Melanocyte of skin (primary cell): ENCODE results near the gene BRCC3. TPM values are rescaled to one million over a fixed set of nuclear protein-coding genes. Genes with fewer than 3 reads are reported as not detected.

Experiments
- total RNA-seq, 2 donors: library from RNA; depleted of rRNA; stranded (reverse); fragments of >200 nt; gene quantifications; 2 replicates each; pipeline ENCODE4 v1.2.3, GENCODE V29; 2012

The BRCC3 gene
- total RNA-seq: 10 to 100 TPM in 1 of 2 donors, 1 to 10 TPM in 1; 9.3 to 11.7 TPM

DNA sequence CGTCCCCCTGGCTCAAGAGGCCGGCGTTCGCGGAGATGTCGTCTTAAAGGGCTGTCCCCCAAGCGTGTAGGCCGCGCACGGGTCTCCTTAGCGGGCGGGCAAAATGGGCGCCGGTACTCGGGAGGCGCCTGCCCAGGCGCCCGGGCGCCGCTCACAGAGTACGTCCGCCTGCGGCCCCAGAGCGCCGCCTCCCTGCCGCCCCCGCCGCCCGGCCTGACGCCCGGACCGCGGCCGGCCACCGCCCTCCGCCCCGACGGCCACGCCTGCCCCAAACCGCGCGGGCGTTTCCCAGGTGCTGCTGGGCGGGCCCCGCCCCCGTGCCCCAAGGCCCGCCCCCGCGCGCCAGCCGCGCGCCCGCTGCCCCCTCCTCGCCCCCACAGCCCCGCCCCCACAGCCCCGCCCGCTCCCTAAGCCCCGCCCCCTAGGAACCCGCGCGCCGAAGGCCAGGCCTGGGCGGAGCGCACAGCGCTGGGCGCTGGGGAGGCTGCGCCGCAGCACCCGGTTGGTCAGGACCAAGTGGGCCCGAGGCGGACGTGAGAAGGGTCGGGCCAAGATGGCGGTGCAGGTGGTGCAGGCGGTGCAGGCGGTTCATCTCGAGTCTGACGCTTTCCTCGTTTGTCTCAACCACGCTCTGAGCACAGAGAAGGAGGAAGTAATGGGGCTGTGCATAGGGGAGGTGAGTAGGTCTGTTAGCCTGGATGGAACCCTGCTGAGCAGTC, at the start of gene BRCC3, which contains the start of the genes CMC4 and MTCP1:
Gene BRCC3 (plus strand): TSS at position 534 of the 719 bp plus-strand sequence. CDS start 20 bp downstream, at position 554.
Gene CMC4 (minus strand): TSS at position 162 of the 719 bp plus-strand sequence. CDS start 7,113 bp downstream, outside the sequence.
Gene MTCP1 (minus strand): TSS at position 162 of the 719 bp plus-strand sequence. CDS start 5,126 bp downstream, outside the sequence.

DNA sequence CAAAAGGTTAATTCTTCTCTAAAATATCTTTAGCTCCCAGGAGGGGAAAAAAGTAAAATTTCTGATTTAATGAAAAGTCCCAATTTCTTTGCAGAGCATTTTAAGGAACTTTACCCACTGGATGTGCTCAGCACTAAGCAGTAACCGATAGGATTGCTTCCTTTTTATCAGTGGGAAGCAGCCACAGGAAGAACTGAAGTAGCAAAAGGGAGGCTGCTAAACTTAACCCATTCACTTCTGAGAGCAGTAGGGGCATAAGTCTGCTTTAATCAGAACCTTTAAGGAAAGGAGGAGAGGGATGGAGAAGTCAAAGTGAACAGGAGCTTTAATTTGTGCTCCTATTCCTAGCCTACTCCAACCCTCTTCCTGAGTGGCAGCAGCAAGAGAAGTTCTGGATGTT, 48.7 kb upstream of the BRCC3 start, which contains the start of gene F8:
Gene F8 (minus strand): TSS at position 139 of the 400 bp plus-strand sequence. CDS start 171 bp downstream, outside the sequence.

DNA sequence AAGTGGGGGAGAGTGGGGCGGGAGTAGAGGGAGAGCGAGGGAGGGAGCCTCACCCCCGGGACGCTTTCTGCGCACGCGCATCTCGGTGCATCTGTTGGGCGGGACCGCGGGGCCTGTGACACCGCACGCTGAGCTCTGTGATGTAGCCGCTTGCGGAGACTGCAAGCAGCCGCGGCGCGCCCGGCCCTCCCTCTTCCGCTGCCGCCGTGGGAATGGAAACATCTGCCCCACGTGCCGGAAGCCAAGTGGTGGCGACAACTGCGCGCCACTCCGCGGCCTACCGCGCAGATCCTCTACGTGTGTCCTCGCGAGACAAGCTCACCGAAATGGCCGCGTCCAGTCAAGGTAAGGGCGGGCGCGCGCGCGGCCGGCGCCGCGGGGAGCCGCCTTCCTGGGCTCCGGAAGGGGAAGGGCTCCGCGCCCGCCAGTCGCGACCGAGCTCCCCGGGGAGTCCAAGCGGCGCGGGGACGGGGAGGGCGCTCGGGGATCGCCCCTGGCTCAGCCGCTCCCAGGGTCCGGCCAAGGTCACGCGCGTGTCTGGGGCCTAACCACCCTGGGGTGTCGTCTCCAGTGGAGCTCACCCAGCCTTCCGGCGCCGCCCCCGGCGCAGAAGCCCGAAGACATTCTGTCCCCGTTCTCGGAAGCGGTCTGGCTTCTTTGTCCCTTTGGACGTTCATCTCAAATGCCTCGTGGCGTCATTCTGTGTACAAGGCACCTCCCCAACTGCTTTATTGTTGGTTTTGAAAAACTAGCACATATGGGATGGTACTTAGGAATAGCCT, 44.4 kb upstream of the BRCC3 start, which contains the start of gene FUNDC2:
Gene FUNDC2 (plus strand): TSS at position 118 of the 782 bp plus-strand sequence. CDS start 95 bp downstream, at position 213.

Other genes with a start within 250 kb of the BRCC3 start
- gene SMIM9, start 236.8 kb upstream of the BRCC3 start, total RNA-seq: not detected
- gene F8A1, start 185.2 kb upstream of the BRCC3 start, total RNA-seq: 1 to 10 TPM; 4.7 to 5.5 TPM
- gene F8, start 48.8 kb upstream of the BRCC3 start, total RNA-seq: 1 to 10 TPM; 1.3 to 4.8 TPM
- 10 to 100 TPM; 25.1 to 31.6 TPM for gene FUNDC2, start 44.7 kb upstream of the BRCC3 start, total RNA-seq
- gene CMC4, start 372 bp upstream of the BRCC3 start, total RNA-seq: 10 to 100 TPM in 1 of 2 donors, 1 to 10 TPM in 1; 9.6 to 10.3 TPM
- gene MTCP1, start 372 bp upstream of the BRCC3 start, total RNA-seq: 1 to 10 TPM; 1.7 to 9.7 TPM
- gene VBP1, start 145.0 kb downstream of the BRCC3 start, total RNA-seq: 10 to 100 TPM; 35.8 to 57.9 TPM
- gene RAB39B, start 193.0 kb downstream of the BRCC3 start, total RNA-seq: under 1 TPM; under 0.01 to 0.33 TPM